ENCODE measurements around the gene SPRR2G. TPM values are rescaled to one million over a fixed set of nuclear protein-coding genes. Genes with fewer than 3 reads are reported as not detected.
"Not testable (repeated sequence)": the region's sequence is repeated elsewhere in the genome, so short reads cannot be mapped to it uniquely, and the experiment has no call there.

SPRR2G gene
- total RNA-seq, 1 experiment from 2014 or later: not detected

- no peaks in the 10 kb centered on the region for H3K9me3 ChIP-seq (ENCODE audit: control insufficient read depth, insufficient read depth, low read depth, low read length)
- H3K27me3 ChIP-seq (ENCODE audit: control insufficient read depth, insufficient read depth, low read length): no peaks in the 10 kb centered on the region
- no peaks in the 10 kb centered on the region for H3K36me3 ChIP-seq (ENCODE audit: control insufficient read depth, insufficient read depth, low read length)
- in situ Hi-C loops (cut with HindIII; ENCODE audit: low pct_unique_long_range_greater_than_20kb, low sequenced_read_pairs) (no loop called here), intact Hi-C loops (cut with micrococcal nuclease; ENCODE audit: unreplicated experiment) (no loop called here)
- no peak for ATAC-seq
- no peaks in the 10 kb centered on the region for H3K4me1 ChIP-seq (ENCODE audit: control insufficient read depth, insufficient read depth, low read length)
- POLR2A ChIA-PET: no interaction called here
- no TSS peak for BruUV-seq (replicated peaks)
- CTCF ChIA-PET: no interaction called here
- no peak within 1 kb of the TSS for H3K27ac ChIP-seq (ENCODE audit: low read length)
- H3K4me3 ChIP-seq (ENCODE audit: low read depth in 2 of 2, low read length in 2 of 2): no peak within 1 kb of the TSS
- DNase-seq (ENCODE audit: low read depth, low spot score): no peak
- no peak for TF ChIP-seq CTCF (IDR thresholded peaks at IDR 0.05)
- no peak for TF ChIP-seq POLR2AphosphoS5 (IDR thresholded peaks at IDR 0.05; ENCODE audit: low read depth, low read length)
- TF ChIP-seq SIN3A (IDR thresholded peaks at IDR 0.05; ENCODE audit: borderline replicate concordance, insufficient read depth, low read depth, low read length): no peak
- TF ChIP-seq REST (IDR thresholded peaks at IDR 0.05; ENCODE audit: insufficient read depth in 1 of 2, low read depth in 2 of 2, low read length in 1 of 2): no peak
- TF ChIP-seq TCF7L2 (IDR thresholded peaks at IDR 0.05; ENCODE audit: low read depth, low read length): no peak
These were observed 37.3 kb downstream of the SPRR2G start, which contains the start of gene SPRR2F for GRCh38 chr1:153113416-153113815. TSS of gene SPRR2F (minus strand) at chr1:153113516. CDS start at chr1:153112733, 783 bp downstream.

- H3K36me3 ChIP-seq (ENCODE audit: control insufficient read depth, insufficient read depth, low read length); CTCF ChIA-PET; DNase-seq (ENCODE audit: low read depth, low spot score); in situ Hi-C loops (cut with HindIII; ENCODE audit: low pct_unique_long_range_greater_than_20kb, low sequenced_read_pairs); ATAC-seq; intact Hi-C loops (cut with micrococcal nuclease; ENCODE audit: unreplicated experiment); H3K4me1 ChIP-seq (ENCODE audit: control insufficient read depth, insufficient read depth, low read length); POLR2A ChIA-PET; H3K27me3 ChIP-seq (ENCODE audit: control insufficient read depth, insufficient read depth, low read length); BruUV-seq (replicated peaks); H3K27ac ChIP-seq (ENCODE audit: low read length); H3K9me3 ChIP-seq (ENCODE audit: control insufficient read depth, insufficient read depth, low read depth, low read length); H3K4me3 ChIP-seq (ENCODE audit: low read depth in 2 of 2, low read length in 2 of 2): not testable (repeated sequence)
These were observed 38.2 kb downstream of the SPRR2G start for GRCh38 chr1:153112454-153112853.

- peaks cover 6% of the 10 kb centered on the region; the same call in 1 of the 2 replicates for H3K27me3 ChIP-seq (ENCODE audit: control insufficient read depth, insufficient read depth, low read length)
- DNase-seq (ENCODE audit: low read depth, low spot score) (peak; percentile 30), ATAC-seq (no peak)
- no peak overlapping the region for H3K4me3 ChIP-seq (ENCODE audit: low read depth in 2 of 2, low read length in 2 of 2)
- ChIA-PET POLR2A (no interaction called here), CTCF (no interaction called here)
- no peaks in the 10 kb centered on the region for H3K36me3 ChIP-seq (ENCODE audit: control insufficient read depth, insufficient read depth, low read length)
- no peak for TF ChIP-seq TCF7L2 (IDR thresholded peaks at IDR 0.05; ENCODE audit: low read depth, low read length)
- TF ChIP-seq CTCF (IDR thresholded peaks at IDR 0.05): no peak
- TF ChIP-seq SIN3A (IDR thresholded peaks at IDR 0.05; ENCODE audit: borderline replicate concordance, insufficient read depth, low read depth, low read length): no peak
- TF ChIP-seq REST (IDR thresholded peaks at IDR 0.05; ENCODE audit: insufficient read depth in 1 of 2, low read depth in 2 of 2, low read length in 1 of 2): no peak
- no peak for TF ChIP-seq POLR2AphosphoS5 (IDR thresholded peaks at IDR 0.05; ENCODE audit: low read depth, low read length)
- BruUV-seq (replicated peaks): no TSS peak
- no peaks in the 10 kb centered on the region for H3K4me1 ChIP-seq (ENCODE audit: control insufficient read depth, insufficient read depth, low read length)
- no peaks in the 10 kb centered on the region for H3K9me3 ChIP-seq (ENCODE audit: control insufficient read depth, insufficient read depth, low read depth, low read length)
- intact Hi-C loops (cut with micrococcal nuclease; ENCODE audit: unreplicated experiment) (no loop called here), in situ Hi-C loops (cut with HindIII; ENCODE audit: low pct_unique_long_range_greater_than_20kb, low sequenced_read_pairs) (no loop called here)
- no peak overlapping the region for H3K27ac ChIP-seq (ENCODE audit: low read length)
These were observed 50.4 kb downstream of the SPRR2G start for GRCh38 chr1:153100245-153100644.
